DMS 273 (cell line): Measurements from ENCODE around the gene AFAP1L1.

Experiments used
- DNase-seq: peaks from one replicate; lab custom pipeline; 2025; ENCODE audit not compliant: unreplicated experiment; lab: John Stamatoyannopoulos, UW

AFAP1L1 gene

GRCh38 chr5:149283626-149284480 lies 12.2 kb downstream of the AFAP1L1 start:
- no peak for DNase-seq

- no peak for DNase-seq
Observed at GRCh38 chr5:149284501-149284900, 12.8 kb downstream of the AFAP1L1 start.

GRCh38 chr5:149285153-149285552 lies 13.5 kb downstream of the AFAP1L1 start:
- no peak for DNase-seq

- DNase-seq = no peak
Observed at GRCh38 chr5:149288436-149288835, 16.8 kb downstream of the AFAP1L1 start.

GRCh38 chr5:149289301-149289700 lies 17.6 kb downstream of the AFAP1L1 start:
- DNase-seq = no peak

GRCh38 chr5:149294872-149295829 lies 23.5 kb downstream of the AFAP1L1 start:
- no peak for DNase-seq

GRCh38 chr5:149297340-149298025 lies 25.8 kb downstream of the AFAP1L1 start:
- no peak for DNase-seq

GRCh38 chr5:149298163-149298562 lies 26.5 kb downstream of the AFAP1L1 start:
- no peak for DNase-seq

GRCh38 chr5:149298842-149299404 lies 27.3 kb downstream of the AFAP1L1 start:
- no peak for DNase-seq

GRCh38 chr5:149299451-149300054 lies 27.9 kb downstream of the AFAP1L1 start:
- no peak for DNase-seq

- DNase-seq = no peak
Observed at GRCh38 chr5:149300441-149300840, 28.8 kb downstream of the AFAP1L1 start.

- no peak for DNase-seq
Observed at GRCh38 chr5:149301049-149301743, 29.5 kb downstream of the AFAP1L1 start.

GRCh38 chr5:149301744-149302380 lies 30.2 kb downstream of the AFAP1L1 start:
- no peak for DNase-seq

- no peak for DNase-seq
Observed at GRCh38 chr5:149302641-149303040, 31.0 kb downstream of the AFAP1L1 start.

GRCh38 chr5:149303210-149303609 lies 31.6 kb downstream of the AFAP1L1 start:
- DNase-seq = no peak

- no peak for DNase-seq
Observed at GRCh38 chr5:149304195-149305078, 32.8 kb downstream of the AFAP1L1 start.

GRCh38 chr5:149309354-149309753 lies 37.7 kb downstream of the AFAP1L1 start:
- DNase-seq = no peak

- DNase-seq = no peak
Observed at GRCh38 chr5:149310488-149310887, 38.8 kb downstream of the AFAP1L1 start.
